K562 (cell line): ENCODE measurements around the gene IL12RB2. TPM values are rescaled to one million over a fixed set of nuclear protein-coding genes. Genes with fewer than 3 reads are reported as not detected.

Experiments
- ATAC-seq: fragments of 200-7000 bp; cut with Tn5 transposase; 3 replicates; pipeline ENCODE4 v1.9.1; 2020; ENCODE audit warnings: moderate library complexity
- BruUV-seq: library from RNA; stranded (reverse); fragments of 400-500 nt; replicated peaks from 2 replicates; lab custom pipeline; 2021; lab: Mats Ljungman, UMichigan
- CTCF ChIA-PET: fragments of 300-600 bp; formaldehyde crosslinking; extraction: SDS; loops from one replicate; lab custom pipeline; 2021; ENCODE audit warnings: low intra/inter-chr PET ratio; lab: Yijun Ruan, JAX
- POLR2A ChIA-PET: fragments of 300-600, 350-650 bp; sonication (Branson Sonifier 250); formaldehyde crosslinking; extraction: SDS; loops from one replicate; lab custom pipeline; 2021; ENCODE audit warnings: antibody characterized with exemption, inconsistent platforms; lab: Yijun Ruan, JAX
- DNase-seq, 4 experiments: peaks; one replicate each; pipeline versions ENCODE4 v3.0.0 to v3.0.0-alpha.2; 2011 to 2018; ENCODE audit warnings: low spot score in 3 of 4, mixed read lengths in 3 of 4; ENCODE audit errors: extremely low read depth in 1 of 4
- FAIRE-seq: peaks from 2 replicates; lab custom pipeline; 2011; peaks lifted over from hg19 to GRCh38; lab: Jason Lieb, UNC
- H2AFZ ChIP-seq: 2 replicates; pipeline ENCODE4 v1.6.0; 2011; ENCODE audit warnings: low read depth, low read length, control low read depth, inconsistent platforms
- H3K27ac ChIP-seq: fragments of 200-600 bp; 3 replicates; pipeline ENCODE4 v1.8.0; 2011; ENCODE audit warnings: low read depth, mild to moderate bottlenecking, control low read depth, inconsistent platforms, low read length, moderate library complexity, mixed read lengths; ENCODE audit errors: extremely low read depth
- H3K27me3 ChIP-seq, 2 experiments: fragments of 300-600 bp in 1 of 2; 2 replicates in 1 of 2; 3 replicates in 1 of 2; pipeline versions ENCODE4 v1.6.0 to v1.8.0; 2011; ENCODE audit warnings: inconsistent platforms in 2 of 2, low read length in 2 of 2, mild to moderate bottlenecking in 1 of 2, mixed read lengths in 1 of 2, moderate library complexity in 1 of 2; ENCODE audit not compliant: control insufficient read depth in 2 of 2, insufficient read depth in 2 of 2
- H3K36me3 ChIP-seq: fragments of 300-600 bp; 3 replicates; pipeline ENCODE4 v1.8.0; 2011; ENCODE audit warnings: mild to moderate bottlenecking, low read length, inconsistent platforms; ENCODE audit not compliant: control insufficient read depth, insufficient read depth
- H3K4me1 ChIP-seq, 2 experiments: fragments of 200-600 bp in 1 of 2; replicated peaks in 1 of 2; 2 replicates in 1 of 2; 3 replicates in 1 of 2; pipeline versions ENCODE4 v1.5.1 to v1.8.0; 2011; ENCODE audit warnings: inconsistent platforms in 2 of 2, low read length in 2 of 2, mild to moderate bottlenecking in 1 of 2, mixed read lengths in 1 of 2, moderate library complexity in 1 of 2; ENCODE audit not compliant: control insufficient read depth in 2 of 2, insufficient read depth in 2 of 2
- H3K4me2 ChIP-seq: 2 replicates; pipeline ENCODE4 v1.6.1; 2011; ENCODE audit warnings: low read length, control low read depth, inconsistent platforms, mixed read lengths; ENCODE audit not compliant: insufficient read depth
- H3K4me3 ChIP-seq: fragments of 200-600 bp; sonication (generic), shearing (Covaris generic); 2 replicates; pipeline ENCODE4 v1.5.1; 2016; ENCODE audit warnings: control low read depth, inconsistent platforms
- H3K79me2 ChIP-seq: fragments of 200-600 bp; 3 replicates; pipeline ENCODE4 v1.8.0; 2011; ENCODE audit warnings: low read length, inconsistent platforms; ENCODE audit not compliant: control insufficient read depth, insufficient read depth
- H3K9ac ChIP-seq, 2 experiments: 2 replicates each; pipeline versions ENCODE4 v1.6.0 to v1.6.1; 2011; ENCODE audit warnings: low read depth in 2 of 2, low read length in 2 of 2, control low read depth in 1 of 2, inconsistent platforms in 1 of 2, mild to moderate bottlenecking in 1 of 2, mixed read lengths in 1 of 2; ENCODE audit not compliant: insufficient read depth in 1 of 2
- H3K9me1 ChIP-seq: one replicate; pipeline ENCODE4 v1.6.0; 2011; ENCODE audit warnings: inconsistent platforms, mild to moderate bottlenecking, low read length, moderate library complexity; ENCODE audit not compliant: control insufficient read depth, insufficient read depth
- H3K9me3 ChIP-seq: replicated peaks from 2 replicates; pipeline ENCODE4 v1.5.1; 2011; ENCODE audit warnings: low read depth, low read length, inconsistent platforms; ENCODE audit not compliant: control insufficient read depth, insufficient read depth
- H4K20me1 ChIP-seq: replicated peaks from 2 replicates; pipeline ENCODE4 v1.6.1; 2011; ENCODE audit warnings: low read length, inconsistent platforms, mixed read lengths; ENCODE audit not compliant: control insufficient read depth, insufficient read depth
- ARNT ChIP-seq, 2 experiments: fragments of 450-650 bp; IDR thresholded peaks; 2 replicates each; pipeline ENCODE4 v1.6.1; 2016; ENCODE audit warnings: mild to moderate bottlenecking in 1 of 2
- BMI1 ChIP-seq: fragments of 150-350 bp; IDR thresholded peaks from 2 replicates; pipeline ENCODE4 v1.6.1; 2014; ENCODE audit warnings: low read length
- EP400 ChIP-seq: fragments of 450-650 bp; IDR thresholded peaks from 2 replicates; pipeline ENCODE4 v1.6.1; 2017; ENCODE audit warnings: antibody characterized with exemption, mild to moderate bottlenecking, moderate library complexity
- ESRRA ChIP-seq: fragments of 450-650 bp; IDR thresholded peaks from 2 replicates; pipeline ENCODE4 v1.6.1; 2014; ENCODE audit warnings: low read depth, mild to moderate bottlenecking, moderate library complexity, borderline replicate concordance
- EWSR1 ChIP-seq: fragments of 450-650 bp; IDR thresholded peaks from 2 replicates; pipeline ENCODE4 v1.6.1; 2018; ENCODE audit warnings: borderline replicate concordance, mild to moderate bottlenecking, low read depth, moderate library complexity; ENCODE audit not compliant: partially characterized antibody
- KDM5B ChIP-seq: fragments of 200-600 bp; sonication (generic); IDR thresholded peaks from 2 replicates; pipeline ENCODE4 v1.6.1; 2012; ENCODE audit warnings: low read depth, mild to moderate bottlenecking, moderate library complexity, low read length, control low read depth, inconsistent platforms; ENCODE audit not compliant: insufficient replicate concordance
- KLF1 ChIP-seq: fragments of 450-650 bp; IDR thresholded peaks from 2 replicates; pipeline ENCODE4 v1.6.1; 2016; ENCODE audit warnings: missing genetic modification characterization, missing compliant biosample characterization
- PHF21A ChIP-seq: fragments of 450-650 bp; IDR thresholded peaks from 2 replicates; pipeline ENCODE4 v1.6.1; 2017; ENCODE audit warnings: low read depth, borderline replicate concordance
- RBFOX2 ChIP-seq: fragments of 200-400 bp; formaldehyde crosslinking; IDR thresholded peaks from 2 replicates; pipeline ENCODE4 v1.6.1; 2017; ENCODE audit warnings: low read depth, mild to moderate bottlenecking, low read length, moderate library complexity
- ZBTB17 ChIP-seq: fragments of 450-650 bp; formaldehyde crosslinking; IDR thresholded peaks from 2 replicates; pipeline ENCODE4 v1.4.0; 2020; ENCODE audit warnings: mild to moderate bottlenecking
- ZNF175 ChIP-seq: fragments of 200-800 bp; sonication (Bioruptor generic); IDR thresholded peaks from 2 replicates; pipeline ENCODE4 v1.6.1; 2016; ENCODE audit warnings: low read depth, mild to moderate bottlenecking, missing genetic modification characterization, missing compliant biosample characterization
- WGBS: fragments of 100-300 bp; shearing (Covaris generic); methylation state at CpG from one replicate; pipeline ENCODE4 v1.1.6; 2016; ENCODE audit warnings: low coverage, mixed read lengths; ENCODE audit not compliant: insufficient coverage; ENCODE audit errors: missing lambda C conversion rate; 5-methylcytosine and 5-hydroxymethylcytosine counted together
- in situ Hi-C: fragments of 300-500 bp; cut with MboI; formaldehyde crosslinking; loops from 4 replicates; pipeline ENCODE4 v1.15.0; 2018; ENCODE audit warnings: inconsistent platforms, mixed read lengths
- intact Hi-C: fragments of 100-400 bp; cut with micrococcal nuclease; formaldehyde crosslinking; loops from 2 replicates; pipeline ENCODE4 v1.14.2; 2022
- polyA plus RNA-seq, 8 experiments: library from polyadenylated mRNA; depleted of rRNA in 4 of 8; stranded (reverse) in 5 of 8; unstranded in 3 of 8; fragments of >200 nt; fragmentation: Nextera tagmentation in 2 of 8; fragmentation: Illumina TruSeq in 1 of 8; extraction: Ambion mirVana in 2 of 8; extraction: Trizol in 1 of 8; gene quantifications; 2 replicates each; pipeline versions ENCODE4 v1.2.1 to v1.2.3, GENCODE V29; 2011 to 2014; ENCODE audit warnings: inconsistent platforms in 1 of 8, missing spikeins in 1 of 8
- total RNA-seq, 7 experiments: library from RNA; depleted of rRNA in 6 of 7; stranded (reverse); fragments of >200 nt in 6 of 7; fragmentation: Illumina TruSeq in 2 of 7; extraction: Trizol in 2 of 7; gene quantifications; 2 replicates each; pipeline versions ENCODE4 v1.2.1 to v1.2.3, GENCODE V29; 2011 to 2021; ENCODE audit warnings: low replicate concordance in 1 of 7

Gene IL12RB2
- total and polyA plus RNA-seq, 9 of the 15 experiments (the other 6 are each of a cell fraction or from before 2014, with no cell fraction given): 0.39 to 3.3 (median 1.9) TPM

- Histone ChIP-seq H3K27ac (no peak overlapping the region), H3K36me3 (peaks cover 100% of the 10 kb centered on the region), H3K4me1 (peaks cover 0 to 2% of the 10 kb centered on the region in 2 experiments; a peak in 1 of 5 replicates), H2AFZ (no peak overlapping the region), H3K27me3 (no peaks in the 10 kb centered on the region), H3K4me3 (no peak overlapping the region), H3K79me2 (peaks cover 97% of the 10 kb centered on the region), H3K4me2 (no peak overlapping the region), H3K9me3 (no peaks in the 10 kb centered on the region), H3K9me1 (peaks cover 3% of the 10 kb centered on the region), H4K20me1 (peaks cover 24% of the 10 kb centered on the region), H3K9ac (no peak overlapping the region)
- DNase-seq (no peak), ATAC-seq (no peak), FAIRE-seq (no peak)
- 84% methylated on average over 6 of the region's 6 CpGs for WGBS
- BruUV-seq: no TSS peak
- TF ChIP-seq EWSR1 (peak; percentile 20), ZBTB17 (CRISPR knock-in tag) (no peak), RBFOX2 (0 out of 2 replicates have a peak, but pooled peaks have one; percentile 13)
- CTCF ChIA-PET: no interaction called here
- intact Hi-C loops (no loop called here), in situ Hi-C loops (no loop called here)
- POLR2A ChIA-PET: interaction anchor here (0.8 to 4.2 kb wide), 4 partner anchors 10 to 13 kb away, joined by 3 to 35 read pairs (median 6); partner anchors contain the start of gene SERBP1
Measured at GRCh38 chr1:67418839-67419586, 111.3 kb downstream of the IL12RB2 start.

- H3K4me3 ChIP-seq: no peak overlapping the region
- no peaks in the 10 kb centered on the region for H3K9me1 ChIP-seq
- FAIRE-seq (no peak), DNase-seq (no peak), ATAC-seq (no peak)
- no peak overlapping the region for H3K9ac ChIP-seq
- H3K4me2 ChIP-seq: no peak overlapping the region
- H3K36me3 ChIP-seq: peaks cover 100% of the 10 kb centered on the region
- intact Hi-C loops (no loop called here), in situ Hi-C loops (no loop called here)
- no peak overlapping the region for H2AFZ ChIP-seq
- CTCF ChIA-PET: no interaction called here
- no peaks in the 10 kb centered on the region; a peak in 1 of 5 replicates for H3K4me1 ChIP-seq
- H3K27me3 ChIP-seq: no peaks in the 10 kb centered on the region
- no peak overlapping the region for H3K27ac ChIP-seq
- H4K20me1 ChIP-seq: peaks cover 17% of the 10 kb centered on the region; the same call in 1 of the 2 replicates
- H3K9me3 ChIP-seq: no peaks in the 10 kb centered on the region
- POLR2A ChIA-PET: interaction anchor here (1.5 kb wide), 1 partner anchor 9 kb away, joined by 8 read pairs; the partner anchor contains the start of gene SERBP1
- peaks cover 97% of the 10 kb centered on the region for H3K79me2 ChIP-seq
- TSS peak; percentile 0 for BruUV-seq
- TF ChIP-seq KDM5B (no peak), ZNF175 (no peak), KLF1 (tag) (no peak), ESRRA (no peak), BMI1 (no peak), ARNT (IDR thresholded peaks at IDR 0.05) (no peak), EP400 (no peak), PHF21A (no peak)
Measured at GRCh38 chr1:67420835-67421492, 113.3 kb downstream of the IL12RB2 start.
